H9 (cell line): ENCODE data around the gene FAM184A. TPM values are rescaled to one million over a fixed set of nuclear protein-coding genes. Genes with fewer than 3 reads are reported as not detected.

Experiments
- DNase-seq: peaks from one replicate; pipeline ENCODE4 v3.0.0-alpha.2; 2017
- H2AFZ ChIP-seq: one replicate; pipeline ENCODE4 v1.6.1; 2013; ENCODE audit warnings: mild to moderate bottlenecking, low read length, control low read depth, moderate library complexity
- H2AK5ac ChIP-seq: 2 replicates; pipeline ENCODE4 v1.6.1; 2013; ENCODE audit warnings: low read length, control low read depth, mixed read lengths; ENCODE audit not compliant: insufficient read length
- H2BK120ac ChIP-seq: one replicate; pipeline ENCODE4 v1.6.1; 2013; ENCODE audit warnings: low read depth, mild to moderate bottlenecking, low read length, control low read depth, inconsistent platforms; ENCODE audit not compliant: poor library complexity, severe bottlenecking
- H2BK12ac ChIP-seq: 2 replicates; pipeline ENCODE4 v1.6.1; 2013; ENCODE audit warnings: low read length, control low read depth, mixed read lengths, low read depth; ENCODE audit not compliant: insufficient read length
- H2BK15ac ChIP-seq: 2 replicates; pipeline ENCODE4 v1.6.1; 2013; ENCODE audit warnings: low read depth, low read length, control low read depth
- H2BK20ac ChIP-seq: one replicate; pipeline ENCODE4 v1.6.1; 2013; ENCODE audit warnings: low read depth, mild to moderate bottlenecking, low read length, control low read depth, inconsistent platforms; ENCODE audit not compliant: poor library complexity, severe bottlenecking
- H2BK5ac ChIP-seq: 2 replicates; pipeline ENCODE4 v1.6.1; 2013; ENCODE audit warnings: low read length, control low read depth, mixed read lengths; ENCODE audit not compliant: insufficient read length
- H3K14ac ChIP-seq: 2 replicates; pipeline ENCODE4 v1.6.1; 2013; ENCODE audit warnings: low read length, control low read depth; ENCODE audit not compliant: insufficient read depth
- H3K18ac ChIP-seq: 2 replicates; pipeline ENCODE4 v1.6.1; 2013; ENCODE audit warnings: low read depth, mild to moderate bottlenecking, mixed read lengths, low read length, control low read depth; ENCODE audit not compliant: insufficient read length
- H3K23ac ChIP-seq: 2 replicates; pipeline ENCODE4 v1.6.1; 2013; ENCODE audit warnings: low read length, control low read depth, mixed read lengths, low read depth; ENCODE audit not compliant: insufficient read length
- H3K23me2 ChIP-seq: 2 replicates; pipeline ENCODE4 v1.6.1; 2013; ENCODE audit warnings: low read depth, mild to moderate bottlenecking, mixed read lengths, low read length, control low read depth; ENCODE audit not compliant: insufficient read length, poor library complexity, severe bottlenecking
- H3K27ac ChIP-seq: 2 replicates; pipeline ENCODE4 v1.5.1; 2013; ENCODE audit warnings: low read length, control low read depth, mixed read lengths, low read depth; ENCODE audit not compliant: insufficient read length
- H3K27me3 ChIP-seq: 2 replicates; pipeline ENCODE4 v1.6.1; 2013; ENCODE audit warnings: low read length, control low read depth, inconsistent platforms; ENCODE audit not compliant: insufficient read depth
- H3K4ac ChIP-seq: 2 replicates; pipeline ENCODE4 v1.6.1; 2013; ENCODE audit warnings: low read depth, mild to moderate bottlenecking, control low read depth, inconsistent platforms, low read length, moderate library complexity
- H3K4me1 ChIP-seq: 2 replicates; pipeline ENCODE4 v1.6.1; 2013; ENCODE audit warnings: low read length, control low read depth, inconsistent platforms; ENCODE audit not compliant: insufficient read depth
- H3K4me2 ChIP-seq: 2 replicates; pipeline ENCODE4 v1.6.1; 2013; ENCODE audit warnings: low read length, control low read depth, mixed read lengths; ENCODE audit not compliant: insufficient read length, insufficient read depth
- H3K56ac ChIP-seq: 2 replicates; pipeline ENCODE4 v1.6.1; 2013; ENCODE audit warnings: low read depth, mild to moderate bottlenecking, mixed read lengths, low read length, control low read depth; ENCODE audit not compliant: insufficient read length
- H3K79me1 ChIP-seq: 2 replicates; pipeline ENCODE4 v1.6.1; 2013; ENCODE audit warnings: low read depth, mild to moderate bottlenecking, moderate library complexity, low read length, control low read depth, inconsistent platforms; ENCODE audit not compliant: insufficient read depth, poor library complexity, severe bottlenecking
- H3K79me2 ChIP-seq: 2 replicates; pipeline ENCODE4 v1.6.1; 2013; ENCODE audit warnings: low read length, control low read depth, inconsistent platforms; ENCODE audit not compliant: insufficient read depth
- H3K9ac ChIP-seq: 2 replicates; pipeline ENCODE4 v1.6.1; 2013; ENCODE audit warnings: low read length, control low read depth, mixed read lengths; ENCODE audit not compliant: insufficient read length; ENCODE audit errors: extremely low read depth
- H3K9me3 ChIP-seq: one replicate; pipeline ENCODE4 v1.6.1; 2013; ENCODE audit warnings: low read depth, low read length, inconsistent platforms; ENCODE audit not compliant: control insufficient read depth
- H3T11ph ChIP-seq: one replicate; pipeline ENCODE4 v1.6.1; 2013; ENCODE audit warnings: mild to moderate bottlenecking, low read length, control low read depth, inconsistent platforms
- H4K20me1 ChIP-seq: one replicate; pipeline ENCODE4 v1.6.1; 2013; ENCODE audit not compliant: control insufficient read depth, insufficient read length, insufficient read depth
- H4K5ac ChIP-seq: 2 replicates; pipeline ENCODE4 v1.6.1; 2013; ENCODE audit warnings: low read depth, mild to moderate bottlenecking, mixed read lengths, low read length, control low read depth; ENCODE audit not compliant: insufficient read length
- H4K8ac ChIP-seq: replicated peaks from 2 replicates; pipeline ENCODE4 v1.6.1; 2013; ENCODE audit warnings: low read length, control low read depth, mixed read lengths, low read depth; ENCODE audit not compliant: insufficient read length
- H4K91ac ChIP-seq: 2 replicates; pipeline ENCODE4 v1.6.1; 2013; ENCODE audit warnings: low read depth, mild to moderate bottlenecking, moderate library complexity, mixed read lengths, low read length, control low read depth; ENCODE audit not compliant: insufficient read length
- H3K27ac Mint-ChIP-seq, 3 experiments: 2 replicates in 2 of 3; 3 replicates in 1 of 3; pipeline ENCODE4 v1.8.0; 2020 to 2021; ENCODE audit warnings: mixed read lengths in 3 of 3, mild to moderate bottlenecking in 1 of 3, moderate library complexity in 1 of 3
- H3K27me3 Mint-ChIP-seq: 2 replicates; pipeline ENCODE4 v1.8.0; 2021; ENCODE audit warnings: low read depth, mild to moderate bottlenecking, moderate library complexity, mixed read lengths
- H3K36me3 Mint-ChIP-seq, 3 experiments: 2 replicates in 2 of 3; 3 replicates in 1 of 3; pipeline ENCODE4 v1.8.0; 2020 to 2021; ENCODE audit warnings: low read depth in 3 of 3, mixed read lengths in 3 of 3; ENCODE audit not compliant: insufficient read depth in 1 of 3
- H3K4me1 Mint-ChIP-seq, 2 experiments: 2 replicates each; pipeline ENCODE4 v1.8.0; 2020; ENCODE audit warnings: mixed read lengths in 2 of 2
- H3K4me3 Mint-ChIP-seq, 2 experiments: 2 replicates in 1 of 2; 3 replicates in 1 of 2; pipeline ENCODE4 v1.8.0; 2020 to 2021; ENCODE audit warnings: mild to moderate bottlenecking in 2 of 2, mixed read lengths in 2 of 2, moderate library complexity in 1 of 2
- H3K9me3 Mint-ChIP-seq, 2 experiments: 2 replicates in 1 of 2; 3 replicates in 1 of 2; pipeline ENCODE4 v1.8.0; 2020; ENCODE audit warnings: mild to moderate bottlenecking in 2 of 2, mixed read lengths in 2 of 2, moderate library complexity in 1 of 2
- WGBS: extraction: QIAGEN DNeasy Blood & Tissue Kit; methylation state at CpG from one replicate; pipeline ENCODE4 v1.1.7; 2013; ENCODE audit warnings: missing lambda C conversion rate, low lambda C conversion rate, mixed read lengths; ENCODE audit not compliant: insufficient read length; ENCODE audit errors: extremely low coverage; 5-methylcytosine and 5-hydroxymethylcytosine counted together
- total RNA-seq: library from RNA; stranded (reverse); gene quantifications from 2 replicates; pipeline ENCODE4 v1.2.1, GENCODE V29; 2021
- TF ChIP-seq, protein P1 (sequence below): fragments of 200-600 bp; sonication (generic); conservative IDR thresholded peaks from 3 replicates; pipeline ENCODE4 v1.8.0; 2021; ENCODE audit warnings: antibody characterized with exemption, mild to moderate bottlenecking

The FAM184A gene
- total RNA-seq, 1 experiment from 2014 or later: 11.4 TPM

DNA sequence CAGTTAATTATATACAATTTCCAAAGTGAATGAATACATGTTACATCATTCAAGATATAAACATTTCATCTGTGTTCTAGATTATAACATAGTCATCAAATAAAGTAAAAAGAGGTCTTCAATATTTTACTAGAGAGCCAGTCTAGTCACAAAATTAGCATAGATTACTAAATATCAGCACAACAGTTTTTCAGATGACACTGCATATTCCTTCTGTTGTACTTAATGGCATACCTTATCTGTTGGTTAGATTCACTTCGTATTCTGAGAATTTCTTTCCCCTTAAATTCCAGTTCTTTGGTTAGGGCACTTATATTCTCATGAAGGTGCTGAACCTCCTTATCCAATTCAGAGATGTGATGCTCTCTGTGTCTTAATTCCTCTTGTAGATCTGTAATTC lies 103.7 kb downstream of the FAM184A start:
- H2BK20ac ChIP-seq: no peak overlapping the region
- no peak overlapping the region for H2BK5ac ChIP-seq

More for the DNA sequence above, 103.7 kb downstream of the FAM184A start:
- H4K8ac ChIP-seq: no peak overlapping the region
- no peaks in the 10 kb centered on the region for H3K4me1 ChIP-seq
- whole genome bisulfite sequencing: no CpG with 5 or more reads among the region's 1 CpG
- H3K9me3 Mint-ChIP-seq: no peaks in the 10 kb centered on the region
- H3K4me3 Mint-ChIP-seq: no peak overlapping the region
- H3K4me2 ChIP-seq: no peak overlapping the region
- H3K4me1 Mint-ChIP-seq: peaks cover 11 to 12% of the 10 kb centered on the region in 2 experiments
- H2BK12ac ChIP-seq: no peak overlapping the region
- H3K23ac ChIP-seq: no peak overlapping the region
- no peak for DNase-seq
- H3K23me2 ChIP-seq: no peaks in the 10 kb centered on the region
- H3K9ac ChIP-seq: no peak overlapping the region
- H2BK15ac ChIP-seq: no peak overlapping the region
- no peak overlapping the region for H3K18ac ChIP-seq
- H4K5ac ChIP-seq: no peak overlapping the region
- no peaks in the 10 kb centered on the region for H3K27me3 Mint-ChIP-seq
- no peak overlapping the region for H3K27ac Mint-ChIP-seq
- H3K9me3 ChIP-seq: no peaks in the 10 kb centered on the region
- no peak overlapping the region for H2BK120ac ChIP-seq
- H3K56ac ChIP-seq: no peak overlapping the region
- TF ChIP-seq, protein P1, sequence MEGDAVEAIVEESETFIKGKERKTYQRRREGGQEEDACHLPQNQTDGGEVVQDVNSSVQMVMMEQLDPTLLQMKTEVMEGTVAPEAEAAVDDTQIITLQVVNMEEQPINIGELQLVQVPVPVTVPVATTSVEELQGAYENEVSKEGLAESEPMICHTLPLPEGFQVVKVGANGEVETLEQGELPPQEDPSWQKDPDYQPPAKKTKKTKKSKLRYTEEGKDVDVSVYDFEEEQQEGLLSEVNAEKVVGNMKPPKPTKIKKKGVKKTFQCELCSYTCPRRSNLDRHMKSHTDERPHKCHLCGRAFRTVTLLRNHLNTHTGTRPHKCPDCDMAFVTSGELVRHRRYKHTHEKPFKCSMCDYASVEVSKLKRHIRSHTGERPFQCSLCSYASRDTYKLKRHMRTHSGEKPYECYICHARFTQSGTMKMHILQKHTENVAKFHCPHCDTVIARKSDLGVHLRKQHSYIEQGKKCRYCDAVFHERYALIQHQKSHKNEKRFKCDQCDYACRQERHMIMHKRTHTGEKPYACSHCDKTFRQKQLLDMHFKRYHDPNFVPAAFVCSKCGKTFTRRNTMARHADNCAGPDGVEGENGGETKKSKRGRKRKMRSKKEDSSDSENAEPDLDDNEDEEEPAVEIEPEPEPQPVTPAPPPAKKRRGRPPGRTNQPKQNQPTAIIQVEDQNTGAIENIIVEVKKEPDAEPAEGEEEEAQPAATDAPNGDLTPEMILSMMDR: no peak
- H4K91ac ChIP-seq: no peak overlapping the region
- H3K27me3 ChIP-seq: no peaks in the 10 kb centered on the region
- peaks cover 7 to 25% (median 21%) of the 10 kb centered on the region in 3 experiments; a peak in 6 of 7 replicates for H3K36me3 Mint-ChIP-seq
- H4K20me1 ChIP-seq: no peaks in the 10 kb centered on the region
- no peaks in the 10 kb centered on the region for H3K79me2 ChIP-seq
- H2AFZ ChIP-seq: no peak overlapping the region
- no peaks in the 10 kb centered on the region for H3K79me1 ChIP-seq
- H2AK5ac ChIP-seq: no peak overlapping the region
- H3K14ac ChIP-seq: no peak overlapping the region
- H3K4ac ChIP-seq: no peak overlapping the region
- no peak overlapping the region for H3T11ph ChIP-seq
- H3K27ac ChIP-seq: no peak overlapping the region
